Measurements from ENCODE around the gene DGCR8.

The DGCR8 gene

GRCh38 chr22:20117633-20118299 is 37.7 kb downstream of the DGCR8 start:
- no peaks in the 10 kb centered on the region for H3K27me3 ChIP-seq (ENCODE audit: control insufficient read depth, insufficient read depth, low read length)
- H3K4me3 ChIP-seq (ENCODE audit: low read length): peak overlapping the region; percentile 83
- H3K36me3 ChIP-seq (ENCODE audit: control insufficient read depth, low read depth, low read length): peaks cover 46% of the 10 kb centered on the region
- H3K27ac ChIP-seq (ENCODE audit: low read length): peak overlapping the region; percentile 86
- H3K9me3 ChIP-seq (ENCODE audit: control insufficient read depth, low read depth, low read length): no peaks in the 10 kb centered on the region
- H3K9ac ChIP-seq (ENCODE audit: low read length): peak overlapping the region; percentile 98
- peaks cover 6% of the 10 kb centered on the region for H3K4me1 ChIP-seq (ENCODE audit: control insufficient read depth, low read depth, low read length)

- Histone ChIP-seq H3K9ac (ENCODE audit: low read length) (peak overlapping the region; percentile 98), H3K36me3 (ENCODE audit: control insufficient read depth, low read depth, low read length) (peaks cover 48% of the 10 kb centered on the region), H3K27me3 (ENCODE audit: control insufficient read depth, insufficient read depth, low read length) (no peaks in the 10 kb centered on the region), H3K27ac (ENCODE audit: low read length) (peak overlapping the region; percentile 86), H3K4me1 (ENCODE audit: control insufficient read depth, low read depth, low read length) (peaks cover 6% of the 10 kb centered on the region), H3K4me3 (ENCODE audit: low read length) (peak overlapping the region; percentile 83), H3K9me3 (ENCODE audit: control insufficient read depth, low read depth, low read length) (no peaks in the 10 kb centered on the region)
These were observed 38.4 kb downstream of the DGCR8 start for GRCh38 chr22:20118300-20119020.

- Histone ChIP-seq H3K27ac (ENCODE audit: low read length) (no peak overlapping the region), H3K27me3 (ENCODE audit: control insufficient read depth, insufficient read depth, low read length) (no peaks in the 10 kb centered on the region), H3K9me3 (ENCODE audit: control insufficient read depth, low read depth, low read length) (no peaks in the 10 kb centered on the region), H3K4me1 (ENCODE audit: control insufficient read depth, low read depth, low read length) (peaks cover 6% of the 10 kb centered on the region), H3K4me3 (ENCODE audit: low read length) (no peak overlapping the region), H3K9ac (ENCODE audit: low read length) (no peak overlapping the region), H3K36me3 (ENCODE audit: control insufficient read depth, low read depth, low read length) (peaks cover 77% of the 10 kb centered on the region)
These were observed 41.9 kb downstream of the DGCR8 start for GRCh38 chr22:20121856-20122415.

GRCh38 chr22:20123366-20124082 is 43.5 kb downstream of the DGCR8 start:
- Histone ChIP-seq H3K9ac (ENCODE audit: low read length) (no peak overlapping the region), H3K36me3 (ENCODE audit: control insufficient read depth, low read depth, low read length) (peaks cover 87% of the 10 kb centered on the region)

GRCh38 chr22:20124083-20124787 is 44.2 kb downstream of the DGCR8 start:
- Histone ChIP-seq H3K27ac (ENCODE audit: low read length) (no peak overlapping the region), H3K27me3 (ENCODE audit: control insufficient read depth, insufficient read depth, low read length) (no peaks in the 10 kb centered on the region), H3K4me3 (ENCODE audit: low read length) (no peak overlapping the region), H3K36me3 (ENCODE audit: control insufficient read depth, low read depth, low read length) (peaks cover 80% of the 10 kb centered on the region), H3K9me3 (ENCODE audit: control insufficient read depth, low read depth, low read length) (no peaks in the 10 kb centered on the region), H3K9ac (ENCODE audit: low read length) (no peak overlapping the region), H3K4me1 (ENCODE audit: control insufficient read depth, low read depth, low read length) (no peaks in the 10 kb centered on the region)

More at GRCh38 chr22:20123366-20124082, 43.5 kb downstream of the DGCR8 start:
- no peaks in the 10 kb centered on the region for H3K9me3 ChIP-seq (ENCODE audit: control insufficient read depth, low read depth, low read length)
- H3K4me1 ChIP-seq (ENCODE audit: control insufficient read depth, low read depth, low read length): peaks cover 6% of the 10 kb centered on the region
- no peak overlapping the region for H3K4me3 ChIP-seq (ENCODE audit: low read length)
- H3K27ac ChIP-seq (ENCODE audit: low read length): no peak overlapping the region
- no peaks in the 10 kb centered on the region for H3K27me3 ChIP-seq (ENCODE audit: control insufficient read depth, insufficient read depth, low read length)

GRCh38 chr22:20125201-20126174 is 45.4 kb downstream of the DGCR8 start:
- Histone ChIP-seq H3K27ac (ENCODE audit: low read length) (no peak overlapping the region), H3K36me3 (ENCODE audit: control insufficient read depth, low read depth, low read length) (peaks cover 68% of the 10 kb centered on the region), H3K9me3 (ENCODE audit: control insufficient read depth, low read depth, low read length) (no peaks in the 10 kb centered on the region), H3K9ac (ENCODE audit: low read length) (no peak overlapping the region), H3K27me3 (ENCODE audit: control insufficient read depth, insufficient read depth, low read length) (no peaks in the 10 kb centered on the region), H3K4me1 (ENCODE audit: control insufficient read depth, low read depth, low read length) (no peaks in the 10 kb centered on the region), H3K4me3 (ENCODE audit: low read length) (no peak overlapping the region)

GRCh38 chr22:20126284-20127029 is 46.4 kb downstream of the DGCR8 start:
- H3K4me3 ChIP-seq (ENCODE audit: low read length): no peak overlapping the region
- H3K9me3 ChIP-seq (ENCODE audit: control insufficient read depth, low read depth, low read length): no peaks in the 10 kb centered on the region
- no peak overlapping the region for H3K9ac ChIP-seq (ENCODE audit: low read length)
- no peaks in the 10 kb centered on the region for H3K27me3 ChIP-seq (ENCODE audit: control insufficient read depth, insufficient read depth, low read length)
- peaks cover 59% of the 10 kb centered on the region for H3K36me3 ChIP-seq (ENCODE audit: control insufficient read depth, low read depth, low read length)
- H3K4me1 ChIP-seq (ENCODE audit: control insufficient read depth, low read depth, low read length): no peaks in the 10 kb centered on the region
- no peak overlapping the region for H3K27ac ChIP-seq (ENCODE audit: low read length)

- Histone ChIP-seq H3K4me1 (ENCODE audit: control insufficient read depth, low read depth, low read length) (no peaks in the 10 kb centered on the region), H3K9me3 (ENCODE audit: control insufficient read depth, low read depth, low read length) (no peaks in the 10 kb centered on the region), H3K36me3 (ENCODE audit: control insufficient read depth, low read depth, low read length) (peaks cover 49% of the 10 kb centered on the region), H3K27ac (ENCODE audit: low read length) (no peak overlapping the region), H3K27me3 (ENCODE audit: control insufficient read depth, insufficient read depth, low read length) (no peaks in the 10 kb centered on the region), H3K9ac (ENCODE audit: low read length) (no peak overlapping the region), H3K4me3 (ENCODE audit: low read length) (no peak overlapping the region)
These were observed 47.4 kb downstream of the DGCR8 start for GRCh38 chr22:20127318-20127868.

GRCh38 chr22:20127869-20128618 is 48.0 kb downstream of the DGCR8 start:
- H3K36me3 ChIP-seq (ENCODE audit: control insufficient read depth, low read depth, low read length): peaks cover 48% of the 10 kb centered on the region
- no peaks in the 10 kb centered on the region for H3K4me1 ChIP-seq (ENCODE audit: control insufficient read depth, low read depth, low read length)
- H3K27ac ChIP-seq (ENCODE audit: low read length): no peak overlapping the region

More at GRCh38 chr22:20127869-20128618, 48.0 kb downstream of the DGCR8 start:
- Histone ChIP-seq H3K27me3 (ENCODE audit: control insufficient read depth, insufficient read depth, low read length) (no peaks in the 10 kb centered on the region), H3K9ac (ENCODE audit: low read length) (no peak overlapping the region), H3K4me3 (ENCODE audit: low read length) (no peak overlapping the region), H3K9me3 (ENCODE audit: control insufficient read depth, low read depth, low read length) (no peaks in the 10 kb centered on the region)
